ENCODE data around the gene PKN1.
A peak's percentile ranks its signal among the peaks of the same experiment; 100 is the strongest.

Gene PKN1

DNA sequence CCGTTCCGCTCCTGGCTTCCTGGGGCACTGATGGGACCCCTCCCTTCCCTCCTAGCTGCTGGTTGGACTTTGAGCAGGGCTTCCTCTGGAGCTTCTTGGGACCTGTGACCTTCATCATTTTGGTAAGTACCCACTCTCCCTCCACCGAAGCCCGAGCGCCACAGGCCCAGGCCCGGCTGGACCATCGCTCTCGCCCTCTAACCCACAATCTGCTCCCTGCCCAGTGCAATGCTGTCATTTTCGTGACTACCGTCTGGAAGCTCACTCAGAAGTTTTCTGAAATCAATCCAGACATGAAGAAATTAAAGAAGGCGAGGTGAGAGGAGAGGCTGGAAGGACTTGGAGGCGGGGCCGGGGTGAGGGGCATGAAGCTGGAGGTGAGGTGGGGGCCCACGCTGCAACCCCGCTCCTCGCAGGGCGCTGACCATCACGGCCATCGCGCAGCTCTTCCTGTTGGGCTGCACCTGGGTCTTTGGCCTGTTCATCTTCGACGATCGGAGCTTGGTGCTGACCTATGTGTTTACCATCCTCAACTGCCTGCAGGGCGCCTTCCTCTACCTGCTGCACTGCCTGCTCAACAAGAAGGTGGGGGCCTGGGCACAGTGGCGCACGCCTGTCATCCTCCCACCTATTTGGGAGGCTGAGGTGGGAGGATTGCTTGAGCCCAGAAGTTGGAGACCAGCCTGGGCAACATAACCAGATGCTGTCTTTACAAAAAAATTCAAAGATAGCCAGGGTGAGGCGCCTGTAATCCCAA lies 26.3 kb upstream of the PKN1 start:
- DNase-seq = no peak

DNA sequence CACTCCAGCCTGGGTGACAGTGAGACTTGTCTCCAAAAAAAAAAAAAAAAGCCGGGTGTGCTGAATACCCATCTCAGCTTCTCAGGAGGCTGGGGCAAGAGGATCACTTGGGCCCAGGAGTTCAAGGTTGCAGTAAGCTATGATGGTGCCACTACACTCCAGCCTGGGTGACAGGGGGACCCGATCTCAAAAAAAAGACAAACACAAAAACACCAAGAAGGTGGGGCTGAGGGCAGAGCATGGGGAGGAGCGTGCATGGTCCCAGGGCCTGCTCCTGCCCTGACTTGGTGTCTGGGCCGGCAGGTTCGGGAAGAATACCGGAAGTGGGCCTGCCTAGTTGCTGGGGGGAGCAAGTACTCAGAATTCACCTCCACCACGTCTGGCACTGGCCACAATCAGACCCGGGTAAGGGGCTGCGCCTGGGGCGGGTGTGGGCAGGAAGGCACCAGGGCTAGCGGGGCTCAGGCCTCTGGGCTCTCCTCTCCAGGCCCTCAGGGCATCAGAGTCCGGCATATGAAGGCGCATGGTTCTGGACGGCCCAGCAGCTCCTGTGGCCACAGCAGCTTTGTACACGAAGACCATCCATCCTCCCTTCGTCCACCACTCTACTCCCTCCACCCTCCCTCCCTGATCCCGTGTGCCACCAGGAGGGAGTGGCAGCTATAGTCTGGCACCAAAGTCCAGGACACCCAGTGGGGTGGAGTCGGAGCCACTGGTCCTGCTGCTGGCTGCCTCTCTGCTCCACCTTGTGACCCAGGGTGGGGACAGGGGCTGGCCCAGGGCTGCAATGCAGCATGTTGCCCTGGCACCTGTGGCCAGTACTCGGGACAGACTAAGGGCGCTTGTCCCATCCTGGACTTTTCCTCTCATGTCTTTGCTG lies 25.3 kb upstream of the PKN1 start:
- no peak for DNase-seq

GRCh38 chr19:14408491-14409145 lies 24.5 kb upstream of the PKN1 start:
- no peak for DNase-seq

- DNase-seq = no peak
These were observed 23.7 kb upstream of the PKN1 start for GRCh38 chr19:14409146-14410023.

GRCh38 chr19:14410091-14411051 lies 22.7 kb upstream of the PKN1 start:
- DNase-seq = no peak

DNA sequence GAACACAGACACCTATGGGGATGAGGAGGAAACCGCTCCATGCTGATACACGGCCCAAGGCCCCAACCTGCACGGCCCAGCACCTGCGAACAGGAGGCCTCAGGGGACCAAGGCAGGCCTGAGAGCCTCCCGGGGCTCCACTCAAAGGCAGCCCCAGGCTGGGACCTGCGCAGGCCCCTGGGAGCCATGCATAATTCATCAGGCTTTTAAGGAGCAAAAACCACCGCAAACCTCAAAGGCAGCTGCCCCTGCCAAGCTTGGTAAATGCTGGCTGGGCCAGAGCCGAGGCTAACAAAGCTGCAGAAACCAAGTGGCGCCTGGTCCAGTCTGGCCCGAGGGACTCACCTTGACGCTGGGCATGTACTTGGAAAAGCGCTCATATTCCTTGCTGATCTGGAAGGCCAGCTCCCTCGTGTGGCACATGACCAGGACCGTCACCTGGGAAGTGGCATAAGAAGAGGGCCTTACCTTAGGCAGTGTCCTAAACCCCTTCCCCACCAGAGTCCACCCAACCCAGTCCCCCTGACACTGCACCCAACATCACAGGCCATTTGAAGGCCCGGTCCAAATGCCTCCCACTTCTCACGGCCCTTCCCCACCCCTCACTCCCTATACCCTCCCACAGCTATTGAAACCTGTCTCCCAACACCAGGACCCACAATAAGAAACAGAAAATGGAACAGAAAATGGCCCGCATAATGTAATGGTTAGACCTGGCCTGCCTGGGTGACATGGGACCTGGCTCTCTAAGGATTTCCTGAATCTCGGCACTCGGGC lies 21.8 kb upstream of the PKN1 start:
- DNase-seq = no peak

DNA sequence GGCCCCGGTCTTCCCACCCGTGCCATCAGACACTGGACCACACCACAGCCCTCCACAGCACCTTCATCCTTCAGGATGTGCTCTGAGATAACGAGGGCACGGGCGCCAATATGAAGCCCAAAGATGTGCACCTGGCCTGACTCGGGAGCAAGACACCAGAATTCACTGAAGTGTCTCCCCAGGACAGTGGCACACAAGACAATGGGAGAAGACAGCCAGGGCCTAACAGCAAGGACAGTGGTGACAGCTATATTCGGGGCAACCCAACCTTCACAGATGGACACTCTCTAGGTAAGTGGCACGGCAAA lies 21.2 kb upstream of the PKN1 start:
- no peak for DNase-seq

DNA sequence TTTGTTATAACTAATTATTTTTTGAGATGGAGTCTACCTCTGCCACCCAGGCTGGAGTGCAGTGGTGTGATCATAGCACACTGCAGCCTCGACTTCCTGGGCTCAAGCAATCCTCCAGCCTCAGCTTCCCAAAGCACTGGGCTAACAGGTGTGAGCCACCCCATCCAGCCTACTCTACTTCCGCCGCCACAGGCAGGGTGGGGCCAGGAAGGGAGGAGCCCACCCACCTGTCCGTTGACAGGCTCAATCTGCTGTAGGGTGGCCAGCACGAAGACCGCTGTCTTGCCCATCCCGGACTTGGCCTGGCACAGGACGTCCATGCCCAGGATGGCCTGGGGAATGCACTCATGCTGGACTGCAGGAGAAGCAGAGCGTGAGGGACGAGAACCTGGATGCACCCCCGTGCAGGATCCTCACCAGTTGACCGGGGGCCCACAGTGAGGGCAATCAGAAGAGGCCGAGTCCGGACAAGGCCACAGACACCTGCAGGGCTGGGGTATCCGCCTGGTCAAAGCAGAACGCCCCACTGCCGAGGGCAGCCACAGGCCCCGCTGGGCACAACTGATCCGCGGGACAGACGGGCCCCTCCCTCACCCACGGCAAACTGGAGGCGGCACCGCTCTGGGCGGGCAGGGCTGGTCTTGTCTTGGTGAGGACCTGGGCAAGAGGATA lies 20.6 kb upstream of the PKN1 start:
- no peak for DNase-seq

GRCh38 chr19:14412996-14413692 lies 20.0 kb upstream of the PKN1 start:
- no peak for DNase-seq

GRCh38 chr19:14413693-14414181 lies 19.4 kb upstream of the PKN1 start:
- DNase-seq = no peak

- no peak for DNase-seq
These were observed 18.0 kb upstream of the PKN1 start for GRCh38 chr19:14414926-14415690.

GRCh38 chr19:14416817-14417231 lies 16.3 kb upstream of the PKN1 start:
- no peak for DNase-seq

GRCh38 chr19:14418856-14419105 lies 14.3 kb upstream of the PKN1 start:
- DNase-seq = no peak

- peak; percentile 100 for DNase-seq
These were observed 13.8 kb upstream of the PKN1 start, which contains the start of gene DDX39A for GRCh38 chr19:14419106-14419813. DDX39A (minus strand) TSS chr19:14419341; CDS start chr19:14413220, 6,121 bp downstream.

- DNase-seq = no peak
These were observed 7.4 kb upstream of the PKN1 start for GRCh38 chr19:14425696-14426138.

- no peak for DNase-seq
These were observed 5.6 kb upstream of the PKN1 start for GRCh38 chr19:14427461-14427860.

DNA sequence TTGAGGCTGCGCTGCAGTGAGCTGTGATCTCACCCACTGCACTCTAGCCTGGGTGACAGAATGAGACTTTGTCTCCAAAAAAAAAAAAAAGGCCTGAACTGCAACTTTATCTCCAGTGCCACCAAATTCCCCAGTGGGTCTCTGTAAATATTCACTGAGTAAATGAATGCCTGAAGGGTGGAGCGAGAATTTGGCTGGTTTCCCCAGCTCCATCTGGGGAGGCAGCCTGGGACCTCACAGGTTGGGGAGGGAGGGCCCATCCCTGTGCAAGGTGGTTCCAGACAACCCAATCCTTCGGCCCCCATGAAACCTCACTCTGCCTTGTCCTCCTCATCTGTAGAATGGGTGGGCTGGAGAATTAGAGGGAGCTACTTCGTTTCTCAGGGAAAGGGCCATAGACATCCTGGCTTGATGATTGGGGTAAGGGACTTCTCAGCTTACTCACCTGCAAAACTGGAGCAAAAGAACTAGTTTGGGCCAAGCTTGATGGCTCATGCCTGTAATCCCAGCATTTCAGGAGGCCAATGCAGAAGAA lies 4.2 kb upstream of the PKN1 start:
- DNase-seq = no peak

- DNase-seq = no peak
These were observed 2.4 kb upstream of the PKN1 start for GRCh38 chr19:14430712-14431111.
